Keratinocyte (primary cell): ENCODE measurements around the gene FAM118B.

Experiments used
- CTCF ChIP-seq, 3 experiments: IDR thresholded peaks in 1 of 3; conservative IDR thresholded peaks in 1 of 3; optimal IDR thresholded peaks in 1 of 3; 2 replicates in 2 of 3; 3 replicates in 1 of 3; pipeline versions ENCODE3 to v1.5.1; 2011; ENCODE audit warnings: low read length in 3 of 3, mild to moderate bottlenecking in 3 of 3, moderate library complexity in 2 of 3, control low read depth in 1 of 3, inconsistent platforms in 1 of 3; ENCODE audit not compliant: insufficient read depth in 2 of 3; ENCODE audit errors: extremely low read depth in 1 of 3
- EZH2 ChIP-seq: IDR thresholded peaks from one replicate; pipeline ENCODE4 v1.6.1; 2012; ENCODE audit warnings: inconsistent platforms, mild to moderate bottlenecking, low read length, moderate library complexity

GRCh38 chr11:126284829-126285228 lies 73.2 kb downstream of the FAM118B start:
- TF ChIP-seq CTCF (optimal IDR thresholded peaks at IDR 0.05 in 1 of 3, IDR thresholded peaks at IDR 0.05 in 1 of 3, conservative IDR thresholded peaks at IDR 0.05 in 1 of 3; ENCODE audit: extremely low read depth in 1 of 3, insufficient read depth in 2 of 3, low read length in 3 of 3) (no peak), EZH2 (no peak)
